Naive thymus-derived CD8-positive, alpha-beta T cell (primary cell): ENCODE data around the gene DDHD1. TPM values are rescaled to one million over a fixed set of nuclear protein-coding genes. Genes with fewer than 3 reads are reported as not detected.

Source experiments
- ATAC-seq, 2 donors: fragments of 150-1000 bp; cut with Tn5 transposase in 1 of 2; sonication (Bioruptor Pico), chemical (Tn5 transposase) in 1 of 2; 1 replicate in 1 of 2; 2 replicates in 1 of 2; pipeline ENCODE4 v1.10.0; 2021; ENCODE audit warnings: mild to moderate bottlenecking in 2 of 2, moderate library complexity in 2 of 2
- POLR2A ChIA-PET: fragments of 350-600 bp; sonication (Branson Sonifier 250); formaldehyde crosslinking; loops from one replicate; lab custom pipeline; 2021; ENCODE audit warnings: antibody characterized with exemption; lab: Charles Lee
- DNase-seq, 10 donors: peaks; one replicate each; pipeline versions ENCODE4 v3.0.0 to v3.0.0-alpha.2; 2020 to 2022
- H3K27ac Mint-ChIP-seq, 10 donors: one replicate each; pipeline ENCODE4 v1.8.0; 2020 to 2022; ENCODE audit warnings: mild to moderate bottlenecking in 10 of 10, mixed read lengths in 10 of 10, moderate library complexity in 4 of 10, inconsistent platforms in 1 of 10
- H3K27me3 Mint-ChIP-seq, 5 donors: one replicate each; pipeline ENCODE4 v1.8.0; 2021 to 2022; ENCODE audit warnings: mixed read lengths in 5 of 5
- H3K36me3 Mint-ChIP-seq, 3 donors: one replicate each; pipeline ENCODE4 v1.8.0; 2020 to 2022; ENCODE audit warnings: mixed read lengths in 3 of 3, mild to moderate bottlenecking in 2 of 3, inconsistent platforms in 1 of 3
- H3K4me1 Mint-ChIP-seq, 4 donors: one replicate each; pipeline ENCODE4 v1.8.0; 2021 to 2022; ENCODE audit warnings: mixed read lengths in 4 of 4
- H3K4me3 Mint-ChIP-seq, 10 donors: one replicate each; pipeline ENCODE4 v1.8.0; 2020 to 2022; ENCODE audit warnings: mild to moderate bottlenecking in 10 of 10, mixed read lengths in 10 of 10, moderate library complexity in 6 of 10, inconsistent platforms in 1 of 10
- H3K9me3 Mint-ChIP-seq, 9 donors: one replicate each; pipeline ENCODE4 v1.8.0; 2020 to 2022; ENCODE audit warnings: mixed read lengths in 9 of 9, mild to moderate bottlenecking in 3 of 9, inconsistent platforms in 1 of 9, moderate library complexity in 1 of 9
- polyA plus RNA-seq, 3 donors: library from polyadenylated mRNA; unstranded; fragments of 300-500 nt; fragmentation: Illumina TruSeq; gene quantifications; one replicate each; pipeline ENCODE4 v1.2.3, GENCODE V29; 2021
- total RNA-seq, 8 experiments: library from RNA in 2 of 8; stranded (reverse) in 2 of 8; gene quantifications; one replicate each; pipeline ENCODE4 v1.2.3 and lab custom pipeline; 2021 to 2026

The DDHD1 gene
- total and polyA plus RNA-seq, 5 experiments from 2014 or later, result 4.3 to 53.1 (median 6.4) TPM

DNA sequence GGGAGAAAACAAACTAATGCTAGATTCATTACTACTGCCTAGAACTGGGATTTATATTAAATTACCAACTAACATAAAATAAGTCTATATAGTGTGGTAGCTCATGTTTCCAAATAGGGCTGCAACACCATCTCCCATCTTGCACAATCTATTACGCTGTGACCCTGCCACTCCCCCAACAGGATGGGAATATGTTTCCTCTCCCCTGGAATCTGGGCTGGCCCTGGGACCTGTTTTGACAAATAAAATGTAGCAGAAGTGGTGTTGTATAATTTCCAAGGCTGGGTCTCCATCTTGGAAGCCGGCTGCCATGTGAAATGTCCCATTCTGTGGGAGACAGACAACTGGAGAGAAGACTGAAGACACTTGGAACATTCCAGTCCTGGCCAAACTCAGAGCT is 156.6 kb downstream of the DDHD1 start:
- DNase-seq, result no peak
- Mint-ChIP-seq H3K9me3 (peaks cover 0 to 3% (median 0%) of the 10 kb centered on the region in 9 donors), H3K4me3 (no peak overlapping the region), H3K36me3 (no peaks in the 10 kb centered on the region), H3K4me1 (no peaks in the 10 kb centered on the region), H3K27me3 (peaks cover 0 to 17% (median 9%) of the 10 kb centered on the region in 5 donors), H3K27ac (no peak overlapping the region)
- POLR2A ChIA-PET, result no interaction called here
- no peak for ATAC-seq

DNA sequence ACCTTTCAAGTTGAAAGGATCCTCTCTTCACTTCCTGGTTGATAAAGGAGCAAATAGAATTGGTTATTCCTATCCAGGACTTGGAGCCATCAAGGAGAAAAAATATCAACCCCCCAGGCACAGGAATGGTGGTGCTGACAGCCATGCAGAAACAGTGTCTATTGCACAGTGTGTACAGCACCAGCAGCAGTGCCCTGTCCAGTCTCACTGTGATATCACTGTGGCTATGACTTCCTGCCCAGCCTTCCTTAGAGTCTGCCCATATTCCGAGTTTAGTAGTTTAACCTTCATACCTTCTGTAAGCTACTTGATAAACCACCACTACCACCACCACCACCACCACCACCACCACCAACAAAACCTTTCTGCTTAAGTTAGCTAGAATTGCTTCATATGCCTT is 157.1 kb downstream of the DDHD1 start:
- POLR2A ChIA-PET, result no interaction called here
- Mint-ChIP-seq H3K9me3 (peaks cover 0 to 3% (median 0%) of the 10 kb centered on the region in 9 donors), H3K4me1 (no peaks in the 10 kb centered on the region), H3K36me3 (no peaks in the 10 kb centered on the region), H3K4me3 (no peak overlapping the region), H3K27me3 (peaks cover 0 to 15% (median 9%) of the 10 kb centered on the region in 5 donors), H3K27ac (no peak overlapping the region)
- ATAC-seq (no peak), DNase-seq (no peak)

DNA sequence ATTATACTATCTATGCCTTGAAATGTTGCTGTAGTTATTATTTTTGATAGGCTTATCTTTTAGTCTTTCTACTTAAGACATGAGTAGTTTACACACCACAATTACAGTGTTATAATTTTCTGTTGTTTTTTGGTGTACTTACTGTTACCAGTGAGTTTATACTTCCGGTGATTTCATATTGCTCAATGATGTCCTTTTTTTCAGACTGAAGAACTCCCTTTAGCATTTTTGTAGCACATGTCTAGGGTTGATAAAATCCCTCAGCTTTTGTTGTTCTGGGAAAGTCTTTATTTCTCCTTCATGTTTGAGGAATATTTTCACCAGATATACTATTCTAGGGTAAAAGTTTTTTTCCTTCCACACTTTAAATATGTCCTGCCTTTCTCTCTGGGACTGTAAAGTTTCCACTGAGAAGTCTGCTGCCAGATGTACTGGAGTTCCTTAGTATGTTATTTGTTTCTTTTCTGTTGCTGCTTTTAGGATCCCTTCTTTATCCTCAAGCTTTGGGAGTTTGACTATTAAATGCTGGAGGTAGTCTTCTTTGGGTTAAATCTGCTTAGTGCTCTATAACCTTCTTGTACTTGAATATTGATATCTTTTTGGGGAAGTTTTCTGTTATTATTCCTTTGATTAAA is 160.8 kb downstream of the DDHD1 start:
- DNase-seq (no peak), ATAC-seq (no peak)
- Mint-ChIP-seq H3K36me3 (no peaks in the 10 kb centered on the region), H3K4me3 (no peak overlapping the region), H3K9me3 (no peaks in the 10 kb centered on the region), H3K4me1 (no peaks in the 10 kb centered on the region), H3K27ac (no peak overlapping the region), H3K27me3 (peaks cover 0 to 11% (median 8%) of the 10 kb centered on the region in 5 donors)
- POLR2A ChIA-PET, result no interaction called here

DNA sequence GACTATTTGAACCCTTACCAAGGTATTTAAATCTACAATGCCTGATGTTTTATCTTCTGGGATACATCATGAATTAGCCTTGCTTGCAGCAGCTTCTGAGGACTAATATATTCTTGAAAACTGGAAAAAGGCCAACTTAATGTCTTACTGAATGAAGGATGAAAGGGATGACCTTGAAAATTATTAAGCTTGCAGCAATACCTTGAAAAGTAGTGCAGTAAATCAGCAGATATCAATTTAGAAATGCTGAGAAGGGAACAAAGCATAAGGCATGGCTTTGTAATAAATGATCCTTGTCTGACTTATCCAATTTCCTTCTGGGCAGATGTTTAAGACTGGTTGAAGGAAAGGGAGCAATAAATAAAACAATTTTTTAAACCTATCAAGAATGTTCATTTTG is 165.0 kb downstream of the DDHD1 start:
- no peak for DNase-seq
- peaks cover 0 to 5% (median 0%) of the 10 kb centered on the region in 5 donors for H3K27me3 Mint-ChIP-seq
- H3K36me3 Mint-ChIP-seq, result peaks cover 0 to 4% (median 0%) of the 10 kb centered on the region in 3 donors
- H3K4me1 Mint-ChIP-seq, result no peaks in the 10 kb centered on the region
- H3K27ac Mint-ChIP-seq, result no peak overlapping the region
- POLR2A ChIA-PET, result no interaction called here
- no peak overlapping the region for H3K4me3 Mint-ChIP-seq
- peaks cover 0 to 3% (median 0%) of the 10 kb centered on the region in 9 donors for H3K9me3 Mint-ChIP-seq
- ATAC-seq, result no peak

DNA sequence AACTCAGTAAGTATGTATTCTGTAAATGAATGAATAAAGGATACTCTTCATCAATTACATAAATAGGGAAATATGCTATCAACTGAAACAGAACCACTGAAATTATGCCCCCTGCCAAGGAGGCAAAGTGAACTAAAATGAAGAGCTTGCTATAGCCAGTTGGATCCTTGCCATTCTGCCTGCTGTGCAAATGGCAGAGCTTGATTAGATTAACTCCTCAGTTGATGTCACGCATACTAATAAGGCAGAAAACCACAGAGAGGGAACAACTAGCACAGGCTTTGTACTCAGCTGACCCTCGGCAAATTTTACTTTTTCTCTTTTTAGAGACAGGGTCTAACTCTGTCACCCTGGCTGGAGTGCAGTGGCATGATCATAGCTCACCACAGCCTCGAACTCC is 165.6 kb downstream of the DDHD1 start:
- POLR2A ChIA-PET, result no interaction called here
- Mint-ChIP-seq H3K27ac (no peak overlapping the region), H3K36me3 (peaks cover 0 to 4% (median 0%) of the 10 kb centered on the region in 3 donors), H3K4me1 (no peaks in the 10 kb centered on the region), H3K9me3 (peaks cover 0 to 3% (median 0%) of the 10 kb centered on the region in 9 donors), H3K27me3 (peaks cover 0 to 2% (median 0%) of the 10 kb centered on the region in 5 donors), H3K4me3 (no peak overlapping the region)
- ATAC-seq (no peak), DNase-seq (no peak)

DNA sequence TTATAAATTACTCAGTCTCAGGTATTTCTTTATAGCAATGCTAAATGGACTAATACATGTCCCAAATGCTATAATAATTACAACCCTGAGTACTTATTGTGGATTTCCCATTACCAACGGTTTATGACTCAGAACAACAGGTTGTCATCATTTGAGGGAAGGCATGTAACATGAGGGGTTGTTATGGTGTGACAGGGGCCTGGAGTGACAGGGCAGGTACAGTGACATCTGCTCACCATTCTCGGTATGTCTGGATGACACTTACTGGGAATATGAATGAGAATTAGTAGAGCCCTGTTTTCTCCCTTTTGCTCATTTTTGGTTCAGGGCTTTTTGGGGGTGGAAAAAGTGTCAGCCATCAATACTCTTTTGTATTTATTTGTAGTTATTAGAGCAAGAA is 166.1 kb downstream of the DDHD1 start:
- Mint-ChIP-seq H3K4me1 (no peaks in the 10 kb centered on the region), H3K27me3 (peaks cover 0 to 2% (median 0%) of the 10 kb centered on the region in 5 donors), H3K9me3 (peaks cover 0 to 3% (median 0%) of the 10 kb centered on the region in 9 donors), H3K4me3 (no peak overlapping the region), H3K27ac (no peak overlapping the region), H3K36me3 (peaks cover 0 to 4% (median 0%) of the 10 kb centered on the region in 3 donors)
- ATAC-seq (no peak), DNase-seq (no peak)
- POLR2A ChIA-PET, result interaction anchor here (0.6 kb wide), 1 partner anchor 38 kb away, joined by 3 read pairs; no protein-coding TSS in a partner anchor

Other genes starting within 250 kb of the DDHD1 start
- gene FERMT2, start 202.3 kb downstream of the DDHD1 start, total RNA-seq, result under 1 TPM; 0.27 to 0.52 TPM
- not detected for gene FERMT2, start 202.3 kb downstream of the DDHD1 start, polyA plus RNA-seq